GM18502 (cell line): ENCODE results near the gene MATK.

Experiments
- ATAC-seq: cut with Tn5 transposase; IDR thresholded peaks from one replicate; pipeline ENCODE4 v1.9.1; 2021; ENCODE audit warnings: mild to moderate bottlenecking; ENCODE audit not compliant: unreplicated experiment, poor library complexity

MATK gene

GRCh38 chr19:3785938-3786824, at the start of gene MATK:
MATK (minus strand) TSS chr19:3786381; CDS start chr19:3785135, 1,246 bp downstream.
- ATAC-seq = no peak

- ATAC-seq = no peak
Measured at GRCh38 chr19:3835055-3835435, 48.9 kb upstream of the MATK start.

- ATAC-seq = no peak
Measured at GRCh38 chr19:3834349-3835054, 48.3 kb upstream of the MATK start.

GRCh38 chr19:3833578-3834348, 47.6 kb upstream of the MATK start:
- ATAC-seq = no peak

GRCh38 chr19:3832001-3832400, 45.8 kb upstream of the MATK start:
- ATAC-seq = no peak

- no peak for ATAC-seq
Measured at GRCh38 chr19:3831601-3832000, 45.4 kb upstream of the MATK start.

GRCh38 chr19:3830621-3831589, 44.7 kb upstream of the MATK start:
- ATAC-seq = no peak

- ATAC-seq = no peak
Measured at GRCh38 chr19:3827306-3827705, 41.1 kb upstream of the MATK start.

GRCh38 chr19:3826163-3826562, 40.0 kb upstream of the MATK start:
- ATAC-seq = no peak

GRCh38 chr19:3825286-3825956, 39.2 kb upstream of the MATK start:
- no peak for ATAC-seq

- no peak for ATAC-seq
Measured at GRCh38 chr19:3823350-3823713, 37.2 kb upstream of the MATK start.

GRCh38 chr19:3822683-3823349, 36.6 kb upstream of the MATK start:
- ATAC-seq = no peak

GRCh38 chr19:3821857-3822364, 35.7 kb upstream of the MATK start:
- no peak for ATAC-seq

- ATAC-seq = no peak
Measured at GRCh38 chr19:3821156-3821555, 35.0 kb upstream of the MATK start.

- ATAC-seq = no peak
Measured at GRCh38 chr19:3819989-3820388, 33.8 kb upstream of the MATK start.

GRCh38 chr19:3818918-3819317, 32.7 kb upstream of the MATK start:
- ATAC-seq = no peak

- no peak for ATAC-seq
Measured at GRCh38 chr19:3818466-3818865, 32.3 kb upstream of the MATK start.

GRCh38 chr19:3817761-3818160, 31.6 kb upstream of the MATK start:
- ATAC-seq = no peak
